AG08395 (cell line): ENCODE results near the gene OR10S1.
A peak's percentile ranks its signal among the peaks of the same experiment; 100 is the strongest.
"Not testable (repeated sequence)": the region's sequence is repeated elsewhere in the genome, so short reads cannot be mapped to it uniquely, and the experiment has no call there.

ENCODE experiments used
- DNase-seq: peaks from one replicate; pipeline ENCODE4 v3.0.0; 2012; ENCODE audit warnings: mixed read lengths, low spot score

The OR10S1 gene

GRCh38 chr11:123977731-123978347 is at the start of gene OR10S1:
TSS of gene OR10S1 (minus strand) at chr11:123977781. CDS start at chr11:123977664, 117 bp downstream.
- DNase-seq: no peak

GRCh38 chr11:124026498-124026897 is 48.9 kb upstream of the OR10S1 start, which contains the start of gene OR10G8:
TSS of gene OR10G8 (plus strand) at chr11:124026798. CDS start at chr11:124029623, 2,825 bp downstream.
- no peak for DNase-seq

- DNase-seq: not testable (repeated sequence)
Observed at GRCh38 chr11:124015837-124016236, 38.3 kb upstream of the OR10S1 start.

- DNase-seq: no peak
Observed at GRCh38 chr11:124012697-124013096, 35.1 kb upstream of the OR10S1 start, which contains the start of gene OR10G4. TSS of gene OR10G4 (plus strand) at chr11:124012997. CDS start at chr11:124015575, 2,578 bp downstream.

- DNase-seq: no peak
Observed at GRCh38 chr11:123995119-123995518, 17.5 kb upstream of the OR10S1 start, which contains the start of gene OR10G6. TSS of gene OR10G6 (minus strand) at chr11:123995161. CDS start at chr11:123995161, 0 bp downstream.

GRCh38 chr11:123979311-123979710 is 1.7 kb upstream of the OR10S1 start:
- no peak for DNase-seq

GRCh38 chr11:123976770-123977560 is 616 bp downstream of the OR10S1 start:
- no peak for DNase-seq

GRCh38 chr11:123973816-123974215 is 3.8 kb downstream of the OR10S1 start:
- peak; percentile 21 for DNase-seq

GRCh38 chr11:123956752-123957151 is 20.8 kb downstream of the OR10S1 start:
- DNase-seq: no peak

- DNase-seq: no peak
Observed at GRCh38 chr11:123945132-123945531, 32.4 kb downstream of the OR10S1 start.

- no peak for DNase-seq
Observed at GRCh38 chr11:123943738-123944137, 33.8 kb downstream of the OR10S1 start, which contains the start of gene OR6T1. TSS of gene OR6T1 (minus strand) at chr11:123943838. CDS start at chr11:123943838, 0 bp downstream.

- no peak for DNase-seq
Observed at GRCh38 chr11:123942413-123942812, 35.2 kb downstream of the OR10S1 start.

- DNase-seq: no peak
Observed at GRCh38 chr11:123939317-123939716, 38.3 kb downstream of the OR10S1 start, which contains the start of gene OR4D5. TSS of gene OR4D5 (plus strand) at chr11:123939617. CDS start at chr11:123939617, 0 bp downstream.
